NCI-H2196 (cell line): ENCODE data around the gene TRAF3IP1.

Experiments used
- DNase-seq: peaks from one replicate; lab custom pipeline; 2025; ENCODE audit not compliant: unreplicated experiment; lab: John Stamatoyannopoulos, UW

The TRAF3IP1 gene

DNA sequence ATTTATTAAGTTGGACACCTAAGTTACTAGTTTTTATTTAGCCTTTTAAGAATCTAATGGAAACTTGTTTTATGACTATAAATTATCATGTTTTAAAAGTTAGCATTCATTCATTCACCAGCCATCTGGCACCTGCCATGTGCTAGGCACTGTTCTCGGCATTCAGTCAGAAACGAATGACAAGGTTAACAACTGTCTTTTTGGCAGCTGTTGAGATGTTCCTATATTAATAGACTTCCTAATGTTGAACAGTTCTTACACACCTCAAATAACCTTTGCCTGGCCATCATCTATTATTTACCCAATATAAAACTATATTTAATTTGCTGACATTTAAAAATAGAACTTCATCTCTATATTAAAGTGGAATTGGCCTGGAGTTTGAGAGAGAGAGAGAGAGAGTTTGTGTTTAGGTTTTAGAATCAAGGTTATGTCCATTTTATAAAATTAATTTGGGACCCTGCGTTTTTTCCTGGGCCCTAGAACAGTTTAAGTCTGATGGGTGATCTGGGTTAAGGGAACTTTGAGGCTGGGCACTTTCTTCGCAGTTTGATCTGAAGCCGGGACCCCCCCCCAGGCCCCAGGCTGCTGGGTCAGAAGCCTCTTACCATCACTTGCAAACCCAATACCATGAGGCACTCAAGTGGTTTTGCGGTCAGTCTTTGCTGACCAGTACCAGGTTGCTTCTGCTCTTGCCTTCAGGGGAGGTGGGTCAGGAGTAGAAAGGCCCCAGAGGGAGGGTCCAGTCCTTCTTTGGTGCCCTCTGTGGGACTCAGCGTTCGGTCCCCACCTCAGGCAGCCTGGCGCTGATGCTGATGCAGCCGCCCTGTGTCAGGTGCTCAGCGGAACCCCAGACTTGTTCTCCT, 58.1 kb downstream of the TRAF3IP1 start:
- DNase-seq = no peak

DNA sequence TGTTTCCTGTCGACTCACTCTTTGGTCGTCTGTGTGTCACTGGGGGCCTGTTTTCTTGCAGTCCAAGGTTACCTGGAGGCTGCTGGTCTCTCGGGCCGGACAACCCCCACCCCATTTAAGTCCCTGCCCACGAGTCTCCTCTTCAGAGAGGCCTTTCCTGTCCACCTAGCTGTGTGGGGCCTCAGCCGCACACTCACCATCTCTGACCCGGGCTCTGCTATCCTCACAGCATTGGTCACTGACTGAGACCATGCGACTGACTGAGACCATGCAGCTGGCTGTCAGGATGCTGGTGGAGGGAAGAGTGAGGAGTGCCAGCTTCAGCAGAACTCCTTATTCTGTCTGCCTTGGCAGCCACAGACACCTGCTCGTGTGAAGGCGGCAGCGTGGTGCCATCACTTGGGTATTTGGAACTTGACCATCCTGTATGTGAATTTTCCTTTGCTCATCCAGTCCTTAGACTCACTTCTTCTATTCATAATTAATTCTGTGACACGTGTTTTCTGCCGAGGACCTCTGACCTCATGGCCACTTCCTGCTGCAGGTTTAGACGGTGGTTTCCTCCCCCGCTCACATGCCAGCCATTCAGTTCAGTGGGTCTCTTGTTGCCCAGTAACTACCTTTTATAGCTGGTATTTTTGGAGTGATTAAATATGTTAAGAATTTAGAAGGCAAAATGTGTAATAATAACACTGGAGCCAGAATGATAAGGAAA, 58.9 kb downstream of the TRAF3IP1 start:
- peak; percentile 31 for DNase-seq

DNA sequence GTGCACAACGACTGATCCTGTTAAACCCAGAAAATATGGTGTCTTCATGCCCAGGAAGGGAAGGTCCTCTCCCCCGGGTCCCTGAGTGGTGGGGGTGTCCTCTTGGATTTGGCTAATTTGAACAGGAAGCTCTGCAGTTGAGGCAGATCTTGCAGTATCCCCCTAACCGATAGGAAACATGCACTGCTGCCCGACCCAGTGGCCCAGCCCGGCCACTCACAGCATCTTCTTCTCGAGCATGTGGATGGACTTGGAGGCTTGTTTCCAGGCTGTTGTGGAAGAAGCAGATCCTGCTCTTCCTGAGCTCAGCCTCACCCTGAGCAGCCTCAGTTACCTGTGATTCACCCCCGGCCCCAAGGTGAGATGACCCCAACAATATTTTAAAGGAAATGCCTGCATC, 60.0 kb downstream of the TRAF3IP1 start:
- no peak for DNase-seq

DNA sequence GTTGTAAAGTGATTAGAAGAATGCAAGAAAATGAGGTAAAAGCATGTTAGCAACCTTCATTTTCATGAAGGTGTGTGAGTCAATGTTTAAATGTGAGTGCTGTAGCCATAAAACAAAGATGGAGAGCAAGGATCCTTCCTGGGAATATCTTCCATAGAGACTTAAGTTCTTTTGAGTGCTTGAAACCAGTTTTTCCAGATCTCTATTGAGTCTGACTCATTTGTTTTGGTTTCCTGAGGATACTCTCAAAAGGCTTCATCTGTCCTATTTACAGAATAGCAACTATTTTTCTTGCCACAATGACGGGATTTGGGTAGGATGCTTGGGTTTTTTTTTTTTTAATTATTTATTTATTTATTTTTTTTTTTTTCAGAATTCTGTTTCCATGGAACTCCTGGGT, 60.5 kb downstream of the TRAF3IP1 start:
- peak; percentile 39 for DNase-seq

DNA sequence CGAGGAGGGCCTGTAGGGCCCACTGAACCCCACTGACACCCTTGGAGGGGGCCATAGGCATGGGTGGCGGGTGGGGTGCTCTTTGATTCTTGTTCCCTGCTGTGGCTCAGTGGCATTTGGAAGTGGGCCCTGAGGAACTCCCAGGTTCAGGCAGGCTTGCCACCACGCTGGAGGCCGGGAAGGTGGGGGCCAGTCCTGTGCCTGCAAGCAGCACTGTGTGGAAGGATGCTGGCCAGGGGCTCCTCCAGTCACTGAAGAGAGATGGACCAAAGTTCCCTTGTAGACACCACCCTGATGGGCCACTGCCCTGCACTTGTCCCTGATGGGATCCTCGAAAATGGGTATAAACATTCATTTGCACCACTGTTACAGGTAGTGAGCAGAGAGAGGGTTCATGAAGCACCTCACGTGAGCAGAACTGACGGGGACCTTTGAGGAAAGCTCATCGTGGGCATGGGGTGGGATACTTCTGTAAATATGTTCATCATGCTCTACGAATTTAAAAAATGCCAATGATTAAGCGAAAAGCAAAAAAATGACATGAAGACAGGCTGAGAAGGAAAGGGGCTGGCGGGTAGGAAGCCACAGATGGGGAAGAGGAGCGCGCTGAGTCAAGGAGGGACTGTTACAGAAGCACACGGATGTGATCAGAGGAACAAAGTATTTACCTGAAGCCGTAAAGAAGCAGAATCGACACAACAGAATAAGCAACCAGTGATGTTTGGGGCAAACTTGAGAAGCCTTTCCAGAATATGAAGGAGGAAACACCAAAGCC, 61.2 kb downstream of the TRAF3IP1 start:
- no peak for DNase-seq

DNA sequence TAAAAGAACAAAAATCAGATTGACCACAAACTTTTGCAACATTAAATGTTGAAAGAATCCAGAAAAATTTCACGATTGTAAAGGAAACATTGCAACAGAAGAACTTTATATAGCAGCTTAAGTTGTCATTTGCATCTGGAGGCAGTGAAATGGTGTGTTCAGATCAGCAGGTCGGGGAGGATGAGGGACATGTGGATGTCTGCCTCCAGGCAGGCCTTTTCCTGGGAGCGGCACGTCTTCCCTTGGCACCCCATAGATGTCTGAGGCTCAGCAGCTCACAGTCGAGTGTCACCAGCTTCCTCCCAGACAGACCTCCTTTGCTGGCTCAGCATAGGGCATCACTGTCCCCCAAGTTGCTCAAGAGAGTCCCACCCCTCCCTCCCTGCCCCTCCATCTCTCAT, 62.1 kb downstream of the TRAF3IP1 start:
- no peak for DNase-seq

DNA sequence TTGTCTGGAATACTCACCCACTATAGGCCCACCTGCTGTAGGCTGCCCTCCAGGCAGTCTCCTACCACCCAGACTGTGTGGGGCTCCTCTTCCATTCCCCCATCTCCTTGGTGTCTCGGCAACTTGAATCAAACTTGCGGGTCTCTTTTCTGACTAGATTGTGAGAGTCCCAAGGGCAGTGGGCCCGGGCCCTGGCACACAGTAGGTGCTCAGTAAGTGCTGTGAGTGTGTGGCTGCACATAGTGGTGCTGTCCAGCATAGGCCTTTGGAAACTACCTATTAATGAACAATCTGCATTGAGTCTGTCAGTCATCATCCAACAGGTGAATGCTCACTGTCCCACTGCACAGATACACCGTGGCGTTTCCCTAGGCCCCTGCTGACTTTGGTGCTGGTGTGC, 62.8 kb downstream of the TRAF3IP1 start:
- no peak for DNase-seq

DNA sequence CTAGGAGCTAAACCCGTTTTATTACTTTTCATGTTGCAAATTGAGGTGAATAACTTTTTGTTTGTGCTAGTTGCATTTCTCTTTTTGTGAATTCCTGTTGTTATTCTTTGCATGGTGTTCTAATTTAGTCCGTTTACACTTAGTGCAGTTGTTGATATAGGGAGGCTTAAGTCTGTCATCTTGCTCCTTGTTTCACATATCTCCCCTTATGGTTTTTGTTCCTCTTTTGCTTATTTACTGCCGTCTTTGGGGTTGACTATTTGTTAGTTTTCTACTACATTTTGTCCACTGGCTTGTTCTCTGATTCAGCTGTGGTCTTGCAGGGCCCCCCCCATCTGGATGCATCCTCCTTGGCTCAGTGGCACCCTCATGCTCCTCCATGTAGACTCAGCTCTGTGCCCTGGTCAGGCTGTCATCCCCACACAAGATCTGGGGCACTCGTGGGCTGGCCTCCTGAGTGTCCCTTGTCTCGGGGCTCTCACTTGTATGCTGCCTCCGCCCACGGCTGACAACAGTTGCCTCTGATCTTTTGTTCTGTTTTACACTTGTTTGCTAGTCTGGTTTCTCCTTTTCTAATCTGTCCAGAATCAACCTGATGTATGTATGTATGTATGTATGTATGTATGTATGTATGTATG, 63.5 kb downstream of the TRAF3IP1 start:
- no peak for DNase-seq

DNA sequence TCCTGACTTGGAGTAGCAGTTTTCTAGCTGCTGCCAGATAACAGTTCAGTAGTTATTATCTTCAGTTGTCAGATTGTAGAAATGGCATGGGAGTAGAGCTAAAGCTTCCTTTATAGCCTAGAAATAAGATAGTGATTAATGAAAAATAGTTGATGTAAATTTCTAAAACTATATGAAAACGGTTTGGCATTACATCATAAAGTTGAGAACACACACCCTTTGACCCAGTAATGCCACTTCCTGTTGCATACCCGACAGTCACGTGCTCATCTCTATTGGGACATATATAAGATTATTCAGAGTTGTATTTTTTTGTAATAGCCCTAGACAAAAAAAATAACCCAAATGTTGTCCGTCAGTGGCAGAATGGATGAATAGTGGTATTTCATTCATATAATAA, 67.0 kb downstream of the TRAF3IP1 start:
- no peak for DNase-seq

DNA sequence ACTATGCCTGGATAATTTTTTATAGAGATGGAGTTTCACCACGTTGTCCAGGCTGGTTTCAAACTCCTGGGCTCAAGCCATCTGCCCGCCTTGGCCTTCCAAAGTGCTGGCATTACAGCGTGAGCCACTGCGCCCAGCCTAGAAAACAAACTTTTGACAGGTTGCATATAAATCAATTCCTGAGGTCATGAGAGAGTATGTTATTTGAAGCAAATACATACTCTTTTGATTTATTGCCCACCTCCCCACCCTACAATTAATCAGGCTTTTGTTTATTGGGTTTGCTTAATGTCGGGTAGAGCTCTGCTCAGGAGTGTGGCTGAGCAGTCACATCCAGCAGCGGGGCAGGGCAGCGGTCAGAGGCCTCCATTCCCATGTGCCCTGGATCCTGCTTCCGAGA, 68.5 kb downstream of the TRAF3IP1 start:
- no peak for DNase-seq

DNA sequence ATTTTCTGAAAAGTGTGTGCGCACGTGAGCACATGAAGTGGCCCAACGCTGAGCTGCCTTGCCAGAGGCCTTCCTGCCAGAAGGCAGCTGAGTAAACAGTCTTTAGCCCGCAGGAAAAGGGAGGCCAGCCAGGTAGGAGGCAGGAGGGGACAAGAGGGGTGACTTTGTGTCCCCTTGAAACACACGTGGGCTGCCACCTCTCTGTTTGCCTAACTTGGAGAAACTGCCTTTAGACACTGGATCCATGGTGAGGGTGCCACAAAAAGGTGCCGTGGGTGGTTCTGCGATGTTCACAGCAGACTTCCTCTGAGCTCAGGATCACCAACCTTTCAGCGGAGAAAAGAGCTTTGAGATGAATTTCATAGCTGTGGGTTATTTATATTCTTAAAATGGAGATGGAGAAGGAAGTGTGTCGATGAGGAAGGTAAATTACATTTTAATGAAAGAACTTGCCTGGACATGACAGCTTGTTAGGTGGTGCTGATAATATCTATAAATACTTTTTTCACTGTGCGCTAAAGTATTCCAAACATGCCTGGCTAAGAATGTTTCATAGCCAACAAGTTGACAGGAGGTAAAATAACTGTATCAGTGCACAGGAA, 69.8 kb downstream of the TRAF3IP1 start:
- DNase-seq = peak; percentile 86

DNA sequence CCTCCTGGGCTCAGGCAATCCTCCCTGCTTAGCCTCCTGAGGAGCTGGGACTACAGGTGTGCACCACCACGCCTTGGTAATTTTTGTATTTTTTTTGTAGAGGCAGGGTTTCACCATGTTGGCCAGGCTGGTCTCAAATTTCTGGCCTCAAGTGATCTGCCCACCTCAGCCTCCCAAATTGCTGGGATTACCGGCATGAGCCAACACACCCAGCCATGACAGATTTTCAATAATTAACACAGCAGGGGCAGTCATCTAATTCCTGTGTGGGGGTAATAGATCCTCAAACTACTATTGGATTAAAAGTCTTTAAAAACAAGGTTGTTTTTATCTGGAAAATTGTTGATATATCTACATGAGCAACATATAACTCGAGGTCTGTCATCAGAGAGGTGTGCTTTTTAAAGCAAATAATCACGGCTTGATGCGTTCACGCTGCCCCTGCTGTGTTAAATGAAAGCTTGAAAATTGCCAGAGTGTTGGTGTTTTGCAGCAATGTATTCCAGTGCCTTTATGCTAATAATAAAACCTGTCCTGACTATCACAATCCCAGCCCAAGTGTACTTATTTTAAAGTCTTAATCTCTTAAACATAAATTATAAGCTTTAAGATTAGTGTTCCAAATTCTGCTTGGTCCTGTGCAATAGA, 70.8 kb downstream of the TRAF3IP1 start:
- no peak for DNase-seq

DNA sequence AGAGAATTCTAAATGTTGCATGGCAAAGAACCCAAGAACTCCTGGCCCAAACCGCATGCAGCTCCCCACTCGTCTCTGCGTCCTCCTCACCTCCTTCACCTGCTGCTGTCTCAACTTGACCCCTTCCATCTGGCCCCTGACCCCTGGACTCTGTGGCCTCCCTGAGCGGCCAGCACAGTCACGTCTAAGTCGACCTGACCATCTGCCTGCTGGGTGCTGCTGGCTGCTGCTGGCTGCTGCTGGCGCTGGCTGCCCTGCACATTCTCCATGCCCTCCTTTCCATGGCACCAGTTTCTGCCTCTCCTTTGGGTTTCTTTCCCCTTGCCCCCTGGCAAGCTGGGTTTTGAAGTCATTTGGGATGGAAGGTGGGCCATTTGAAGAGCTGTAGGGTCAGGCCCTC, 76.3 kb downstream of the TRAF3IP1 start:
- DNase-seq = no peak

DNA sequence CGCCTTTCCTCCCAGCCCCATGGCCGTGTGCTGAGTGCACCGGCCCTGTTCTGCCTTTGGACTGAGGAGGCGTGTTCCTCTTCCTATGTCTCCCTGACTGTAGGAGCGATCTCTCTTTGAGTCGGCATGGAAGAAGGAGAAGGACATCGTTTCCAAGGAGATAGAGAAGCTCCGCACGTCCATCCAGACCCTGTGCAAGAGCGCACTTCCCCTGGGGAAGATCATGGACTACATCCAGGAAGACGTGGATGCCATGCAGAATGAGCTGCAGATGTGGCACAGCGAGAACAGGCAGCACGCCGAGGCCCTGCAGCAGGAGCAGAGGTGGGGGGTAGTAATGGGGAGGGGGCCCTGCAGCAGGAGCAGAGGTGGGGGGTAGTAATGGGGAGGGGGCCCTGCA, 77.0 kb downstream of the TRAF3IP1 start:
- DNase-seq = no peak

DNA sequence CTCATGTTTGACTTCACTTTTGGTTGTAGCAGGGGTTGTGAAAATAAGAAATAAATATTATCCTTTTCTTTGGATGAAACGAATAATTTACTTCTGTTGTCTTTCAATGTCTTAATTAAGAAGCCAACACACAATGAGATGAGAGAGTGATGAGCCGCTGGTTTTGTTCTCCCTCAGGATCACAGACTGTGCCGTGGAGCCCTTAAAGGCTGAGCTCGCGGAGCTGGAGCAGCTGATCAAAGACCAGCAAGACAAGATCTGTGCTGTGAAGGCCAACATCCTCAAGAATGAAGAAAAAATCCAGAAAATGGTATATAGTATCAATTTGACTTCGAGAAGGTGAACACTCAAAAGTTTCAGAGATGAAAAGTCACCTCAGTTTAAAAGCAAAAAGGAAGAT, 78.3 kb downstream of the TRAF3IP1 start:
- no peak for DNase-seq

DNA sequence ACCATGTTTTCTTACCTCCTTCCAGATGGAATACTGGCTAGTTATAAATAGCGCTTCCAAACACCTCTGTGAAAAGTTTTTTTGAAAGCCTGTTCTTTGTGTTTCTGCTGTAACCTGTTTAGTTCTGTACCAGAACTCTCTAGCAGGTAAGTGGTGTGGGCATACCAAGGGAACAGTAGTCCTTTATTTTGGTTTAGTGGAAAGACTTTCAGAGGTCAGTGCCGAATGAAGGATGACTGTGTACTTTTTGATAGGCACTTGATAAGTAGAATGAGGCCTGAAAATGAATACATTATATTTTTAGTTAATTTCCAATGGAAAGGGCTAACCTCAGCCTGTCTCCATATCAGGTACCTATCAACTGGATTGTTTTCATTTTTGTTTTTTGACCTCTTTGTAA, 78.8 kb downstream of the TRAF3IP1 start:
- no peak for DNase-seq

DNA sequence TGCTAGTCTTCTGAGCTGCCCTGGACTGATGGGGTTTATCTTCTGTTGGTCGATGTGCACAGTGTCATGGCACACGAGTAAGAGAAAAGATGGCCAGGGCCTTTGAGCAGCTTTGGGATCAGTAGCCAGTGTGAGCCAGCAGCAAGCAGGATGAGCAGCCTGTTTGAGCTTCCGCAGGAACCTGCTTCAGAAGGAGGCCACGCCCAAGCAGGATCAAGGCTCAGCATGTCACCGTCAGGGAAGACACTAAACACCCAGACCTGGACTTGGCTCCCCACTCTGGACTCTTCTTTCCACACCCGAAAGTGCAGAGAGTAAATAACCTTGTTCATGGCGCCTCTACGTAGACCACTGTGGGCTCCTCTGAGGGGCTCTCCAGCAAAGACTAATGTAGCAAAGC, 81.2 kb downstream of the TRAF3IP1 start:
- no peak for DNase-seq

DNA sequence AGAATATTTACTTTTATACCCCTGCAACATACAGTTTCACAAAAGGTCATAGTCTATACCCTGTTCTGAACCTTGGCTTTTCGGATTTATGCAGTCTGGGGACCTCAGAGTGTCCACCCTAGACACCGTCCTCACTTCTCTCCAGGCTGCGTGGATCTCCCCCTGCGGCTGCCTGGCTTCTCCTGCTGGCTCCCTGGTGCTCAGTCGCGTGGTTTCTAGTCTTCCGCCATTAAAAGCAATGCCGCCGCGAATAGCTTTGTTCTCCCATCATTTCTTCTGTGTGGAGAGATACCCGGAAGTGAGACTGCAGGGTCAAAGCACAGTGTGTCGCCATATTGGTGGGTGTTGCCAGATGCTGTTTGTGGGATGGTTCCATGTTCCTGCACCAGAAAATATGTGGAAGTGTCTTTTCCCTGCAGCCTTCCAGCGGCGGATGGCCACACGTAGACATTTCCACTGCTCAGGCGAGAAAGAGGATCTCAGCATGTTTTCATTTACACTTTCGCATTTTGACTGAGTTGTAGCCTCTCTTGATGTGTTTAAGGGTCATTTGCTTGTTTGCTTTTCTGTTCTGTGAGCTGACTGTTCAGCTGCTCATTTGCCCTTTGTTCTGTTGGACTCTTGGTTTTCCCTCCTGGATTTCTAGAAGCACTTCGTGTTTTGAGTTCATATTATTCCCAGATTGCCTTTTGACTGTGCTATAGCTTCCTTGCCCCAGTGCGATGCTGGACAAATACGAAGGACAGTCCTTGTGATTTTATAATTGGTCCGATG, 83.5 kb downstream of the TRAF3IP1 start:
- DNase-seq = no peak

DNA sequence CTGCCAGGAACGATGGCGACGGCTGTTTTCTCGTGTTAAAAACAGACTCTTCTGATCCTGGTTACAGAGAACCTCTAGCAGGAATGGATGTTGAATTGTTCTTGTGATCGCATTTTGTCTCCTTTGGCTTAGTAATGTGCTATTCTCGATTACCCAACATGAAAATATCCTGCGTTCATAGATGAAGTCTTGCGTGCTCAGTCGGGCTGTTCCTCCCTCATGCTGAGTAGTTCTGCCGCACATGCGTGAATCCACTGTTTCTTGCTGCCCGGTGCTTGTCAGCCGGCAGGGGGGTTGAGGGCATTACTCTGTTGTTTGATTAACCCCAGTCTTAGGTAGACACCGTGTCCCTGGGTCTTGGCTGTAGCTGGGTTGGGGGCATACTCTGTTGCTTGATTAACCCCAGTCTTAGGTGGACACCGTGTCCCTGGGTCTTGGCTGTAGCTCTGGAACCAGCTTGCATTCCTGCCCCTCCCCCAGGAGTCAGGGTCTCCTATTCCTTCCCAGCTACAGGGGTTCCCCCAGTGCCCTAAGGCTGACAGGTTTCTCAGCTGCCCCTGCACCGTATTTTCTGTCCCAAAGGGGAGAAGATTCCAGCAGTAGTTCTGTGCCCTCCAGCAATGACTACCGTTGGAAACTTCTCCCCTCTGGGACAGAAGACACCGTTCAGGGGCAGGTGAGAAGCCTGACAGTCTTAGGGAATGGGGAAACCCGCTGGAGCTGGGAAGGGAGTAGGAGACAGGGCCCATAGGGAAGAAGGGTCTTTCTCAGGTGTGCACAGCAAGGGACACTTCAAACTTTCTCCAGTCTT, 84.3 kb downstream of the TRAF3IP1 start:
- no peak for DNase-seq
